Common myeloid progenitor, CD34-positive (primary cell): ENCODE data around the gene GRM2.

ENCODE experiments used
- CTCF ChIA-PET: fragments of 350-600 bp; sonication (Branson Sonifier 250); formaldehyde crosslinking; loops from one replicate; lab custom pipeline; 2021; ENCODE audit warnings: antibody characterized with exemption; lab: Charles Lee
- POLR2A ChIA-PET: fragments of 350-600 bp; sonication (Branson Sonifier 250); formaldehyde crosslinking; loops from one replicate; lab custom pipeline; 2021; ENCODE audit warnings: antibody characterized with exemption; lab: Charles Lee
- DNase-seq, 3 donors: peaks; one replicate each; pipeline versions ENCODE4 v3.0.0 to v3.0.0-alpha.2; 2013
- H3K27ac ChIP-seq, 2 experiments: 1 replicate in 1 of 2; 2 replicates in 1 of 2; pipeline ENCODE4 v1.7.0; 2013; ENCODE audit warnings: inconsistent platforms in 2 of 2, low read length in 2 of 2, mild to moderate bottlenecking in 2 of 2, low read depth in 1 of 2, moderate library complexity in 1 of 2; ENCODE audit not compliant: severe bottlenecking in 2 of 2, insufficient read depth in 1 of 2, poor library complexity in 1 of 2
- H3K27me3 ChIP-seq, 5 experiments: replicated peaks in 2 of 5; 1 replicate in 3 of 5; 2 replicates in 2 of 5; pipeline versions ENCODE4 v1.6.1 to v1.7.0; 2013; ENCODE audit warnings: low read length in 4 of 5, mild to moderate bottlenecking in 2 of 5, moderate library complexity in 2 of 5, inconsistent platforms in 1 of 5; ENCODE audit not compliant: insufficient read depth in 5 of 5, control insufficient read depth in 4 of 5
- H3K36me3 ChIP-seq, 4 experiments: 1 replicate in 2 of 4; 2 replicates in 2 of 4; pipeline versions ENCODE4 v1.6.1 to v1.7.0; 2013; ENCODE audit warnings: low read length in 3 of 4, control low read depth in 1 of 4, mild to moderate bottlenecking in 1 of 4; ENCODE audit not compliant: control insufficient read depth in 4 of 4, insufficient read depth in 4 of 4
- H3K4me1 ChIP-seq, 4 experiments: 1 replicate in 3 of 4; 2 replicates in 1 of 4; pipeline versions ENCODE4 v1.6.1 to v1.7.1; 2013; ENCODE audit warnings: low read length in 3 of 4, mild to moderate bottlenecking in 3 of 4, control low read depth in 1 of 4, inconsistent platforms in 1 of 4, moderate library complexity in 1 of 4; ENCODE audit not compliant: control insufficient read depth in 4 of 4, insufficient read depth in 4 of 4; ENCODE audit errors: control extremely low read depth in 1 of 4
- H3K4me3 ChIP-seq, 7 experiments: 1 replicate in 4 of 7; 2 replicates in 3 of 7; pipeline versions ENCODE4 v1.5.1 to v1.7.0; 2013; ENCODE audit warnings: mild to moderate bottlenecking in 7 of 7, low read length in 6 of 7, moderate library complexity in 6 of 7, inconsistent platforms in 2 of 7, low read depth in 2 of 7, control low read depth in 1 of 7; ENCODE audit not compliant: insufficient read depth in 4 of 7, control insufficient read depth in 1 of 7; ENCODE audit errors: extremely low read depth in 1 of 7
- H3K9me3 ChIP-seq, 5 experiments: 1 replicate in 4 of 5; 2 replicates in 1 of 5; pipeline versions ENCODE4 v1.6.1 to v1.7.1; 2013; ENCODE audit warnings: low read length in 4 of 5, mild to moderate bottlenecking in 2 of 5, inconsistent platforms in 1 of 5, low read depth in 1 of 5, moderate library complexity in 1 of 5; ENCODE audit not compliant: control insufficient read depth in 4 of 5, insufficient read depth in 2 of 5; ENCODE audit errors: control extremely low read depth in 1 of 5
- WGBS: methylation state at CpG from one replicate; pipeline ENCODE4 v1.1.5; 2013; ENCODE audit not compliant: insufficient coverage; 5-methylcytosine and 5-hydroxymethylcytosine counted together

Gene GRM2

DNA sequence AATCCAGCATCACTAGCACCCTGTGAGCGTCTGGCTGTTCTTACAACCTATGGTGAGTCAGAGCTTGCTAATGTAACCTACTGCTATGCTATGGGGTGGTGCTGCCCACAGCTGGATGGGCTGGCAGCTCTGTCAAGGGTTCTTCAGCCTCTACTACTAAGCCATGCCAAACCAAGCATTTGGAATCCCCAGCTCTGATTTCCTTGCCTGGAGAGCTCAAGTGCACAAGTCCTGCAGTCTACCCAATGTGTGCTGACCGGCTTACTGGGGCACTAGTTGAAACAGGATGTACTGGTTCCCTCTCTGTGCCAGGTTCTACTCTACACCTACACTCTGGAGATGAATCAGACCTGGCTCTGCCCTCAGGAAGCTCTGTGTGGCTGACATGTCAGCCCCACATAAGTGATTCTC lies 31.7 kb upstream of the GRM2 start:
- no peaks in the 10 kb centered on the region for H3K27me3 ChIP-seq
- CTCF ChIA-PET: interaction anchor here (1.1 to 14.2 kb wide), 3 partner anchors 10 to 35 kb away, joined by 4 to 214 read pairs (median 5); no protein-coding TSS in a partner anchor
- H3K4me3 ChIP-seq: no peak overlapping the region
- no peak for DNase-seq
- peaks cover 0 to 37% (median 27%) of the 10 kb centered on the region in 4 experiments for H3K4me1 ChIP-seq
- no peak overlapping the region for H3K27ac ChIP-seq
- WGBS: 100% methylated on average over 2 of the region's 2 CpGs
- POLR2A ChIA-PET: no interaction called here
- H3K36me3 ChIP-seq: peaks cover 3 to 55% (median 35%) of the 10 kb centered on the region in 4 experiments
- no peaks in the 10 kb centered on the region for H3K9me3 ChIP-seq

DNA sequence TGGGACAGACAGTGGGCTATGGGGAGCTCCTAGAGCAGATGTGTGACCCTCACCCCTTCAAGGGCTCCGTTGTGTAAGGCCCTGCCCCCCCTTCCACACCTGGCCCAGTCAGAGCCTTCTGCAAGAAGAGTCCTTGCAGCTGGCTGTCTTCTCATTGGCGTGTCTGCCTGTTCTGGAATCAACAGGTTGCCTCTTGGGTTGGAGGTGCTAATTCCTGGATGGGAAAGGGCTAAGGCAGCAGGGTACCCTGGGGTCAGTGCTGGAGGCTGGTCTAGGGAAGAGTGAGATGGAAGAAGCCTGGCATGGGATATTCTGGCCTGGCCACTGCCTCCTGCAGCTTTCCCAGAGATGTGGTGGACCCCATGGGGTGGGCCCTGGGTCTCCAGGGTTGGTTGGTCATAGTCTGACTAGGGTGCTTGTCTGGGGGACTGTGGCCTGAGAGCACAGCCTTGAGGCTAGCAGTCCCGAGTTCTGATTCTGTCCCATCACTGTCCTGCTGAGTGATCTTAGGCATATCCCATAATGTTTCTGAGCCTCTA lies 30.7 kb upstream of the GRM2 start:
- ChIA-PET POLR2A (no interaction called here), CTCF (interaction anchor here (1.1 to 14.2 kb wide), 3 partner anchors 9 to 36 kb away, joined by 4 to 214 read pairs (median 5); no protein-coding TSS in a partner anchor)
- DNase-seq: no peak
- Histone ChIP-seq H3K4me3 (no peak overlapping the region), H3K4me1 (peaks cover under 1 to 39% (median 28%) of the 10 kb centered on the region in 4 experiments), H3K27ac (no peak overlapping the region), H3K9me3 (no peaks in the 10 kb centered on the region), H3K27me3 (no peaks in the 10 kb centered on the region), H3K36me3 (peaks cover 3 to 55% (median 35%) of the 10 kb centered on the region in 4 experiments)
- 100% methylated on average over 1 of the region's 3 CpGs for WGBS

DNA sequence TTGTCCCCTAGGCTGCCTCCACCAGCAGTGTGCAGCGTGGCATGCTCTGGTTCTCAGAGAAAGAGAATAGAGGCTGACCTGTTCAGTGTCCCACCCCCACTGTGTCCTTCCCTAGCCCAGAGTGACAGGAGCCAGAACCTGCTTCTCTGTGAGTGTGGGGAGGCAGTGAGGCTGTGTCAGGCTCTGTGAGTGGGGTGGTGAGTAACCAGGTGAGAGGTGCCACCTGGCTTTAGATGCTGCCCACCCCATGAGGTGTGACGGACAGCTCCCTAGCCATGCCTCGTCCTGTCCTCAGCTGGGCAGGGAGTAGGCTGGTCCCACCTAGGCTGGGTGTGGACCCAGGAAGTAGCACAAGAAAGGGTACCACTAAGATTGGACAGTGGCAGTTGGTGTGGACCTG lies 29.5 kb upstream of the GRM2 start:
- POLR2A ChIA-PET: no interaction called here

DNA sequence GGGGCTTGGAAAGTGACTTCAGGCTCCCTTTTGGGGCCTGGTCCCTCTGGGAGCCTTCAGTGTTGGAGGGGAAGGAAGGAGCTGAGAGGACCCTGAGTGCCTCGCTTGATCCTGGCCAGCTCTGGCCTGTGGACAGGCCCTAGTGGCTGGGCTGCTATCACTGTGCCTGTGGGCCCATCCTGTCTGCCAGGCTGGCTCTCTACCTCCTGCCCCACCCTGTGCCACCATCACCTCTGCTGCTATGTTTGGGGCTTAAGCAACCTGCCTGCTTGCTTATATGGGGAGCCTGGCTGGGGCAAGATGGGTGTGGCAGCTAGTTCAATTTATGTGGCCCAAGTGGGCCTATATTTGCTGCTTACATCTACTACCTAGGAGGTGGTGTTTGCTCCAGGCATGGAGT lies 28.7 kb upstream of the GRM2 start:
- ChIA-PET CTCF (interaction anchor here (0.7 to 8.3 kb wide), 3 partner anchors 8 to 37 kb away, joined by 3 to 146 read pairs (median 3); no protein-coding TSS in a partner anchor), POLR2A (no interaction called here)
- no peak for DNase-seq
- H3K27me3 ChIP-seq: no peaks in the 10 kb centered on the region
- H3K27ac ChIP-seq: peak overlapping the region in 1 of 2 experiments; percentile 11
- H3K9me3 ChIP-seq: no peaks in the 10 kb centered on the region
- H3K4me3 ChIP-seq: no peak overlapping the region
- WGBS: 100% methylated on average over 1 of the region's 1 CpG
- H3K4me1 ChIP-seq: peaks cover 8 to 42% (median 34%) of the 10 kb centered on the region in 4 experiments
- H3K36me3 ChIP-seq: peaks cover 3 to 55% (median 35%) of the 10 kb centered on the region in 4 experiments

More for the DNA sequence above, 29.5 kb upstream of the GRM2 start:
- peaks cover 3 to 55% (median 35%) of the 10 kb centered on the region in 4 experiments for H3K36me3 ChIP-seq
- no peak for DNase-seq
- H3K4me3 ChIP-seq: no peak overlapping the region
- CTCF ChIA-PET: interaction anchor here (0.7 to 8.3 kb wide), 3 partner anchors 8 to 36 kb away, joined by 3 to 146 read pairs (median 3); no protein-coding TSS in a partner anchor
- no peaks in the 10 kb centered on the region for H3K27me3 ChIP-seq
- WGBS: 94% methylated on average over 2 of the region's 3 CpGs
- H3K9me3 ChIP-seq: no peaks in the 10 kb centered on the region
- no peak overlapping the region for H3K27ac ChIP-seq
- H3K4me1 ChIP-seq: peaks cover 8 to 42% (median 33%) of the 10 kb centered on the region in 4 experiments

DNA sequence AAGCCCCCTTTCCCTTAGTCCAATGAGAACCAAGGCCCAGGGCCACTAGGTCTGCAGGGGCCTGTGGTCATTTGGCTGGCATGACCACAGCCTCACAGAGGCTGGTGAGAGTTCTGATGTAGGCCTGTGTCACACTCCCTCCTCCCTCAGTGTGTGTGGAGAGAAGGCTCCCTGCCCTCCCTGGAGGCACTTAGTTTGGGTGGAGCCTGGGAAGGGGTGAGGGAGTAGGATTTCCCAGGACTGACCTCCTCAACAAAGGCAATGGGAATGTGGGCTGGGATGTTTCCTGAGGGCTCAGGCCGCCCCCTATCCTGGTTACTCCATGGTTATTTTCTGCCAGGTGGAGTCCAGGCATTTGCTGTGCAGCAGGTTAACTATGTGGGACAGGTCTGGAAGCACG lies 28.2 kb upstream of the GRM2 start:
- peaks cover 3 to 60% (median 35%) of the 10 kb centered on the region in 4 experiments for H3K36me3 ChIP-seq

DNA sequence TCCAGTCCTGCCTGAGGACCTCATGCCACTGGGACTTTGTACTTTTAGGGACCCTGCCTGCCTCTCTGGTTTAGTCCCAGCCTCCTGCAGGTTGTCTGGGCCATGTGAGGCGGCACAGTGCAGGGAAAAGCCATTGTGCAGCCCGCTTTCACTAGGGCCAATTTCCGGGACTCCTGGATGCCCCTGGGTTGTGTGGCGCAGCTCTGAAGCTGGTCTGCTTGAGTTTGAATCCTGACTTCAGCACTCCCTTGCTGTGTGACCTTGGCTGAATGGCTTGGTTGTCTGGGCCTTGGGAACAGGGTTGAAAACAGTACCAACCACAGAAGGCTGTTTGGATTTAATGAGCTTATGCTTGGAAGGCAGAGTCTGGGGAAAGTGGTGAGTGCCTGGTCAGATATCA lies 27.6 kb upstream of the GRM2 start:
- POLR2A ChIA-PET: no interaction called here
- DNase-seq: no peak
- Histone ChIP-seq H3K27ac (no peak overlapping the region), H3K36me3 (peaks cover 3 to 60% (median 35%) of the 10 kb centered on the region in 4 experiments), H3K9me3 (no peaks in the 10 kb centered on the region), H3K4me1 (peaks cover 8 to 46% (median 40%) of the 10 kb centered on the region in 4 experiments), H3K27me3 (no peaks in the 10 kb centered on the region), H3K4me3 (no peak overlapping the region)
- CTCF ChIA-PET: interaction anchor here (0.9 to 12.0 kb wide), 7 partner anchors 10 to 179 kb away, joined by 3 to 214 read pairs (median 5); partner anchors contain the start of genes DCAF1 and TEX264
- WGBS: 98% methylated on average over 4 of the region's 4 CpGs

More for the DNA sequence above, 28.2 kb upstream of the GRM2 start:
- Histone ChIP-seq H3K9me3 (no peaks in the 10 kb centered on the region), H3K27ac (peak overlapping the region in 1 of 2 experiments; percentile 11), H3K27me3 (no peaks in the 10 kb centered on the region), H3K4me1 (peaks cover 8 to 42% (median 36%) of the 10 kb centered on the region in 4 experiments), H3K4me3 (no peak overlapping the region)
- ChIA-PET POLR2A (no interaction called here), CTCF (interaction anchor here (0.7 to 8.3 kb wide), 3 partner anchors 9 to 39 kb away, joined by 3 to 146 read pairs (median 3); no protein-coding TSS in a partner anchor)
- 100% methylated on average over 1 of the region's 2 CpGs for WGBS
- DNase-seq: no peak

DNA sequence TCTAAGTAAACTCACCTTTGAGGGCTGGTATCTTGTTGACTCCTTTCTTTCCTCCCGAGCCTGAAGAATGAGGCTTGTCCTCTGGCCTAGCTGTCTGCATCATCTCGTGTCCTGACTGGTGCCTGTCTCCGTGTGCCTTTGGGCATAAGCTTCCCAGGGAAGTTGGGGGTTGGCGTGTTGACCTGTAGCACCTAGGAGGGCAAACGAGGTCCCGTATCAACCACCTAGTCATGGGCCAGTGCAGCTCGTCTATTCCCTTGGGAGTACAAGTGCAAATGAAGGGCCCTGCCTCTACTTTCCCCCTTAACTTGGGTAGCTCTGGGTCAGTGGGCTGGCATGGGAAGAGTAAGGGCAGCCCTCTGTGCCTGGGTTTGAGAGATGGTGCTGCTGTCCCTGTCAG lies 27.1 kb upstream of the GRM2 start:
- WGBS: 100% methylated on average over 7 of the region's 7 CpGs
- Histone ChIP-seq H3K27me3 (no peaks in the 10 kb centered on the region), H3K4me3 (no peak overlapping the region), H3K36me3 (peaks cover 3 to 60% (median 35%) of the 10 kb centered on the region in 4 experiments), H3K4me1 (peaks cover 8 to 51% (median 45%) of the 10 kb centered on the region in 4 experiments), H3K27ac (no peak overlapping the region), H3K9me3 (no peaks in the 10 kb centered on the region)
- DNase-seq: no peak
- ChIA-PET POLR2A (no interaction called here), CTCF (interaction anchor here (0.9 to 12.0 kb wide), 7 partner anchors 10 to 179 kb away, joined by 3 to 214 read pairs (median 5); partner anchors contain the start of genes DCAF1 and TEX264)
